ENCODE results near the gene ALOXE3.
"Not testable (repeated sequence)": the region's sequence is repeated elsewhere in the genome, so short reads cannot be mapped to it uniquely, and the experiment has no call there.

Gene ALOXE3

GRCh38 chr17:8119581-8120519, 1.5 kb upstream of the ALOXE3 start:
- Histone ChIP-seq H3K4me3 (peak overlapping the region; percentile 71), H3K4me2 (peak overlapping the region; percentile 95), H3K36me3 (no peaks in the 10 kb centered on the region), H3K9me3 (no peaks in the 10 kb centered on the region), H3K4me1 (peaks cover 56% of the 10 kb centered on the region), H4K20me1 (peaks cover 59% of the 10 kb centered on the region), H3K27ac (no peak overlapping the region), H3K9ac (peak overlapping the region; percentile 63), H3K27me3 (peaks cover 85% of the 10 kb centered on the region)
- no peak for TF ChIP-seq Cebpa-rat (IDR thresholded peaks at IDR 0.05)

- Histone ChIP-seq H3K27ac (no peak overlapping the region), H3K36me3 (no peaks in the 10 kb centered on the region), H3K9me3 (no peaks in the 10 kb centered on the region), H3K4me2 (peak overlapping the region; percentile 95), H3K27me3 (peaks cover 85% of the 10 kb centered on the region), H3K4me1 (peaks cover 47% of the 10 kb centered on the region), H3K9ac (peak overlapping the region; percentile 63), H3K4me3 (peak overlapping the region; percentile 71), H4K20me1 (peaks cover 50% of the 10 kb centered on the region)
- no peak for TF ChIP-seq Cebpa-rat (IDR thresholded peaks at IDR 0.05)
Measured at GRCh38 chr17:8118769-8119580, 661 bp upstream of the ALOXE3 start.

- TF ChIP-seq Cebpa-rat (IDR thresholded peaks at IDR 0.05) = no peak
- H3K9ac ChIP-seq = peak overlapping the region; percentile 63; the same call in 1 of the 2 replicates
- H3K4me3 ChIP-seq = peak overlapping the region; percentile 71
- H4K20me1 ChIP-seq = peaks cover 35% of the 10 kb centered on the region
- no peaks in the 10 kb centered on the region for H3K36me3 ChIP-seq
- peak overlapping the region; percentile 95 for H3K4me2 ChIP-seq
- no peak overlapping the region for H3K27ac ChIP-seq
- H3K4me1 ChIP-seq = peaks cover 32% of the 10 kb centered on the region
- H3K27me3 ChIP-seq = peaks cover 85% of the 10 kb centered on the region
- no peaks in the 10 kb centered on the region for H3K9me3 ChIP-seq
Measured at GRCh38 chr17:8117367-8117979, 841 bp downstream of the ALOXE3 start.

- H3K4me1 ChIP-seq = peaks cover 30% of the 10 kb centered on the region
- H3K27ac ChIP-seq = no peak overlapping the region
- H3K27me3 ChIP-seq = peaks cover 85% of the 10 kb centered on the region
- H3K4me3 ChIP-seq = peak overlapping the region; percentile 71; the same call in 1 of the 2 replicates
- TF ChIP-seq Cebpa-rat (IDR thresholded peaks at IDR 0.05) = no peak
- H4K20me1 ChIP-seq = peaks cover 29% of the 10 kb centered on the region
- H3K9me3 ChIP-seq = no peaks in the 10 kb centered on the region
- no peak overlapping the region for H3K9ac ChIP-seq
- no peaks in the 10 kb centered on the region for H3K36me3 ChIP-seq
- peak overlapping the region; percentile 95 for H3K4me2 ChIP-seq
Measured at GRCh38 chr17:8116776-8117175, 1.5 kb downstream of the ALOXE3 start.

- TF ChIP-seq Cebpa-rat (IDR thresholded peaks at IDR 0.05) = no peak
- no peak overlapping the region for H3K27ac ChIP-seq
- no peaks in the 10 kb centered on the region; the same call in 1 of the 2 replicates for H4K20me1 ChIP-seq
- peaks cover 58% of the 10 kb centered on the region for H3K27me3 ChIP-seq
- no peak overlapping the region for H3K4me2 ChIP-seq
- H3K9me3 ChIP-seq = no peaks in the 10 kb centered on the region
- no peak overlapping the region for H3K4me3 ChIP-seq
- no peak overlapping the region for H3K9ac ChIP-seq
- H3K4me1 ChIP-seq = peaks cover 6% of the 10 kb centered on the region; the same call in 1 of the 2 replicates
- no peaks in the 10 kb centered on the region for H3K36me3 ChIP-seq
Measured at GRCh38 chr17:8110907-8111306, 7.4 kb downstream of the ALOXE3 start.

- Histone ChIP-seq H3K4me3 (no peak overlapping the region), H3K9ac (no peak overlapping the region), H3K27ac (no peak overlapping the region), H3K27me3 (peaks cover 53% of the 10 kb centered on the region), H4K20me1 (no peaks in the 10 kb centered on the region; the same call in 1 of the 2 replicates), H3K9me3 (no peaks in the 10 kb centered on the region), H3K4me2 (peak overlapping the region; percentile 67), H3K36me3 (no peaks in the 10 kb centered on the region), H3K4me1 (peaks cover 7% of the 10 kb centered on the region)
- no peak for TF ChIP-seq Cebpa-rat (IDR thresholded peaks at IDR 0.05)
Measured at GRCh38 chr17:8110456-8110804, 7.9 kb downstream of the ALOXE3 start.

- H3K27me3 ChIP-seq = peaks cover 48% of the 10 kb centered on the region
- no peaks in the 10 kb centered on the region for H3K9me3 ChIP-seq
- peaks cover 13% of the 10 kb centered on the region for H3K4me1 ChIP-seq
- no peak for TF ChIP-seq Cebpa-rat (IDR thresholded peaks at IDR 0.05)
- H3K36me3 ChIP-seq = no peaks in the 10 kb centered on the region
- H3K9ac ChIP-seq = no peak overlapping the region
- H4K20me1 ChIP-seq = no peaks in the 10 kb centered on the region; the same call in 1 of the 2 replicates
- peak overlapping the region; percentile 67 for H3K4me2 ChIP-seq
- no peak overlapping the region for H3K4me3 ChIP-seq
- no peak overlapping the region for H3K27ac ChIP-seq
Measured at GRCh38 chr17:8109661-8110455, 8.5 kb downstream of the ALOXE3 start.

- H3K27ac ChIP-seq = no peak overlapping the region
- no peaks in the 10 kb centered on the region; the same call in 1 of the 2 replicates for H4K20me1 ChIP-seq
- no peak for TF ChIP-seq Cebpa-rat (IDR thresholded peaks at IDR 0.05)
- no peaks in the 10 kb centered on the region for H3K36me3 ChIP-seq
- no peak overlapping the region for H3K9ac ChIP-seq
- H3K27me3 ChIP-seq = peaks cover 40% of the 10 kb centered on the region
- H3K9me3 ChIP-seq = no peaks in the 10 kb centered on the region
- H3K4me2 ChIP-seq = no peak overlapping the region
- H3K4me3 ChIP-seq = no peak overlapping the region
- peaks cover 16% of the 10 kb centered on the region for H3K4me1 ChIP-seq
Measured at GRCh38 chr17:8108972-8109660, 9.2 kb downstream of the ALOXE3 start.

- H4K20me1 ChIP-seq, H3K4me2 ChIP-seq, H3K9ac ChIP-seq, H3K27ac ChIP-seq, H3K36me3 ChIP-seq, H3K4me3 ChIP-seq, H3K9me3 ChIP-seq: not testable (repeated sequence)
- peaks cover 19% of the 10 kb centered on the region for H3K27me3 ChIP-seq
- H3K4me1 ChIP-seq = peaks cover 17% of the 10 kb centered on the region
Measured at GRCh38 chr17:8106980-8107379, 11.3 kb downstream of the ALOXE3 start.

Measured in BLaER1 (cell line).